Measurements from ENCODE around the gene PLEKHA7. TPM values are rescaled to one million over a fixed set of nuclear protein-coding genes. Genes with fewer than 3 reads are reported as not detected.
"Not testable (repeated sequence)": the region's sequence is repeated elsewhere in the genome, so short reads cannot be mapped to it uniquely, and the experiment has no call there.

The PLEKHA7 gene
- total RNA-seq, 1 experiment from 2014 or later, result 57.6 TPM

DNA sequence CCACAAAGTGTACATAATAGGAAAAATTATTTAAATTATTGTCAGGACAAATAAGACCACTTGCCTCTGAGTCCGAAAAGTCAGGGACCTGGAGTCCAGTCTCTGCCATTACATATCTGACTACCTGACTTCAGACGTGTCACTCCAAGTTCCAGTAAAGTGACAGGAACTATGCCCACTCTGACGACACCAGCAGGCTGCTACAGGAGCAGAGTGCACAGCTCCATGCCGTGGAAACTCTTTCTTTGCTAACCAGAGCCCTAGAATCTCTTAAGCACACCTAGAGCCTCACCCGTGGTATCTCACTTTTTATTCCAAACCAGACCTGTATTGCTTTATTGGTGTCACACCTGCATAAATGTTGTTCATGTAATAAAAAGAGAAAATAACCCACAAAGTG lies 93.7 kb downstream of the PLEKHA7 start:
- H3K9me3 ChIP-seq, result no peaks in the 10 kb centered on the region
- Mint-ChIP-seq H3K9me3 (ENCODE audit: unreplicated experiment) (no peaks in the 10 kb centered on the region), H3K27ac (ENCODE audit: unreplicated experiment) (no peak overlapping the region), H3K36me3 (ENCODE audit: insufficient read depth, unreplicated experiment) (peaks cover 52% of the 10 kb centered on the region), H3K27me3 (ENCODE audit: insufficient read depth, unreplicated experiment) (no peaks in the 10 kb centered on the region), H3K4me3 (ENCODE audit: unreplicated experiment) (no peak overlapping the region), H3K4me1 (ENCODE audit: low read depth, unreplicated experiment) (peaks cover 47% of the 10 kb centered on the region)
- ChIA-PET CTCF (no interaction called here), POLR2A (no interaction called here)
- H3K27me3 ChIP-seq (replicated peaks; ENCODE audit: control insufficient read depth, insufficient read depth, low read length), result no peaks in the 10 kb centered on the region
- no TSS peak for BruUV-seq (replicated peaks)
- TF ChIP-seq, protein P1, sequence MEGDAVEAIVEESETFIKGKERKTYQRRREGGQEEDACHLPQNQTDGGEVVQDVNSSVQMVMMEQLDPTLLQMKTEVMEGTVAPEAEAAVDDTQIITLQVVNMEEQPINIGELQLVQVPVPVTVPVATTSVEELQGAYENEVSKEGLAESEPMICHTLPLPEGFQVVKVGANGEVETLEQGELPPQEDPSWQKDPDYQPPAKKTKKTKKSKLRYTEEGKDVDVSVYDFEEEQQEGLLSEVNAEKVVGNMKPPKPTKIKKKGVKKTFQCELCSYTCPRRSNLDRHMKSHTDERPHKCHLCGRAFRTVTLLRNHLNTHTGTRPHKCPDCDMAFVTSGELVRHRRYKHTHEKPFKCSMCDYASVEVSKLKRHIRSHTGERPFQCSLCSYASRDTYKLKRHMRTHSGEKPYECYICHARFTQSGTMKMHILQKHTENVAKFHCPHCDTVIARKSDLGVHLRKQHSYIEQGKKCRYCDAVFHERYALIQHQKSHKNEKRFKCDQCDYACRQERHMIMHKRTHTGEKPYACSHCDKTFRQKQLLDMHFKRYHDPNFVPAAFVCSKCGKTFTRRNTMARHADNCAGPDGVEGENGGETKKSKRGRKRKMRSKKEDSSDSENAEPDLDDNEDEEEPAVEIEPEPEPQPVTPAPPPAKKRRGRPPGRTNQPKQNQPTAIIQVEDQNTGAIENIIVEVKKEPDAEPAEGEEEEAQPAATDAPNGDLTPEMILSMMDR (IDR thresholded peaks at IDR 0.05; ENCODE audit: insufficient read depth in 1 of 2, low read depth in 1 of 2, low read length in 1 of 2, severe bottlenecking in 1 of 2, unreplicated experiment in 1 of 2), result no peak
- H3K4me1 ChIP-seq, result peaks cover 46% of the 10 kb centered on the region
- intact Hi-C loops (cut with micrococcal nuclease; ENCODE audit: unreplicated experiment), result loop anchor here (10.0 kb wide), 1 partner anchor 284 kb away; the partner anchor contains the start of gene PIK3C2A
- H3K4me3 ChIP-seq (ENCODE audit: low read depth, low read length), result no peak overlapping the region
- DNase-seq, result no peak
- no peaks in the 10 kb centered on the region for H3K36me3 ChIP-seq (ENCODE audit: control insufficient read depth, insufficient read depth, low read length)

DNA sequence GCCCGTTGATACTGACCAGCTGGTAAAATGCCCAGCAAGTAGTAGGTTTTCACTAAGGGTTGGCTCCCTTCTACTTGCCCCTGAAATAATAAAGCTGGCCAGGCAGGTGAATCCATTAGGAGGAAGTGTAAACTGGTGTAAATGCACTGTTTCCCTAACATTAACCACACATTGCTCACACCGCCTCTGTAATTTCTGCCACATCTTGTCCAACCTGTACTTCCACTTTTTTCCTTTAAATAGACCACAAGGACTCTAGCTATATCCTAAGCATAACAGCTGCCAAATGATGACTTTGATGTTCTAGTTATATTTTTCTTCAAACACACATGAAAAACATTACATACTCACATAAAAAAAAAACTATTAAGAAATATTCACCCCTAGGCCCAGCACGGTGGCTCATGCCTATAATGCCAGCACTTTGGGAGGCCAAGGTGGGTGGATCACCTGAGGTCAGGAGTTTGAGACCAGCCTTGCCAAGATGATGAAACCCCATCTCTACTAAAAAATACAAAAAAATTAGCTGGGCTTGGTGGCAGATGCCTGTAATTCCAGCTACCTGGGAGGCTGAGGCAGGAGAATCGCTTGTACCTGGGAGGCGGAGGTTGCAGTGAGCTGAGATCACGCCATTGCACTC lies 95.6 kb downstream of the PLEKHA7 start:
- intact Hi-C loops (cut with micrococcal nuclease; ENCODE audit: unreplicated experiment); H3K36me3 ChIP-seq (ENCODE audit: control insufficient read depth, insufficient read depth, low read length); POLR2A ChIA-PET; H3K9me3 ChIP-seq; BruUV-seq (replicated peaks); H3K27me3 Mint-ChIP-seq (ENCODE audit: insufficient read depth, unreplicated experiment); H3K4me3 ChIP-seq (ENCODE audit: low read depth, low read length); H3K9me3 Mint-ChIP-seq (ENCODE audit: unreplicated experiment); H3K27me3 ChIP-seq (replicated peaks; ENCODE audit: control insufficient read depth, insufficient read depth, low read length); H3K4me3 Mint-ChIP-seq (ENCODE audit: unreplicated experiment): not testable (repeated sequence)
- Mint-ChIP-seq H3K27ac (ENCODE audit: unreplicated experiment) (peak overlapping the region; percentile 21), H3K36me3 (ENCODE audit: insufficient read depth, unreplicated experiment) (peaks cover 41% of the 10 kb centered on the region), H3K4me1 (ENCODE audit: low read depth, unreplicated experiment) (peaks cover 47% of the 10 kb centered on the region)
- H3K4me1 ChIP-seq, result peaks cover 40% of the 10 kb centered on the region
- CTCF ChIA-PET, result interaction anchor here (0.7 to 0.9 kb wide), 3 partner anchors 18 to 144 kb away, joined by 3 read pairs; no protein-coding TSS in a partner anchor
- peak in 1 of 2 experiments; percentile 63 for DNase-seq

DNA sequence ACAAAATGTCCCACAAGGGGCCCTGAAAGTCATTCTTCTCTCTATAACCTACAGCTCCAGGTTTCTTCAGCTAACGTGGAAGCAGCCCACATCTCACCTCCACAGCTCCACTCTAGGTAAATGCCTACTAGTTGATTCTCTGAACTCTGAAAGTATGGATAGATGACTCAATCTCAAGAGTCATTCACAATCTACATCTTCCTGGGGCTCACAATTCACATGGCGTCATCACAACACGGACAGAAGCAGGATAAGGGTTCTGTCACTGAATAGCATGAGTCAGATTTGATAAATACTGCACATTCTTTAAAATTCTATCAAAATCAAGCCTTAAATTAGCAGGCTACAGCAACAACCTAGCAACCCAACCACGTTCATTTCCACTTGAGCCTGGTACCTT lies 96.3 kb downstream of the PLEKHA7 start:
- no peak for DNase-seq
- H3K4me1 ChIP-seq, result peaks cover 33% of the 10 kb centered on the region

More for the DNA sequence above, 96.3 kb downstream of the PLEKHA7 start:
- no peaks in the 10 kb centered on the region for H3K27me3 Mint-ChIP-seq (ENCODE audit: insufficient read depth, unreplicated experiment)
- no peaks in the 10 kb centered on the region for H3K9me3 Mint-ChIP-seq (ENCODE audit: unreplicated experiment)
- ChIA-PET POLR2A (no interaction called here), CTCF (interaction anchor here (0.9 kb wide), 1 partner anchor 145 kb away, joined by 3 read pairs; no protein-coding TSS in a partner anchor)
- no peak overlapping the region for H3K4me3 ChIP-seq (ENCODE audit: low read depth, low read length)
- intact Hi-C loops (cut with micrococcal nuclease; ENCODE audit: unreplicated experiment), result no loop called here
- H3K27me3 ChIP-seq (replicated peaks; ENCODE audit: control insufficient read depth, insufficient read depth, low read length), result no peaks in the 10 kb centered on the region
- no peaks in the 10 kb centered on the region for H3K36me3 ChIP-seq (ENCODE audit: control insufficient read depth, insufficient read depth, low read length)
- H3K4me1 Mint-ChIP-seq (ENCODE audit: low read depth, unreplicated experiment), result peaks cover 40% of the 10 kb centered on the region
- no peak overlapping the region for H3K4me3 Mint-ChIP-seq (ENCODE audit: unreplicated experiment)
- peaks cover 38% of the 10 kb centered on the region for H3K36me3 Mint-ChIP-seq (ENCODE audit: insufficient read depth, unreplicated experiment)
- peak overlapping the region; percentile 21 for H3K27ac Mint-ChIP-seq (ENCODE audit: unreplicated experiment)
- no peaks in the 10 kb centered on the region for H3K9me3 ChIP-seq
- TF ChIP-seq, protein P1 (IDR thresholded peaks at IDR 0.05; ENCODE audit: insufficient read depth in 1 of 2, low read depth in 1 of 2, low read length in 1 of 2, severe bottlenecking in 1 of 2, unreplicated experiment in 1 of 2), result no peak
- no TSS peak for BruUV-seq (replicated peaks)

Data from Caco-2 (cell line).